Measurements from ENCODE around the gene PCMTD2. TPM values are rescaled to one million over a fixed set of nuclear protein-coding genes. Genes with fewer than 3 reads are reported as not detected.
A peak's percentile ranks its signal among the peaks of the same experiment; 100 is the strongest.

PCMTD2 gene
- total and polyA plus RNA-seq, 4 experiments from 2014 or later: 52.5 to 196 (median 149) TPM

- no peaks in the 10 kb centered on the region for H3K9me3 ChIP-seq (ENCODE audit: control insufficient read depth in 1 of 2, low read length in 2 of 2)
- Mint-ChIP-seq H3K27ac (no peak overlapping the region), H3K27me3 (peaks cover 2 to 3% of the 10 kb centered on the region in 2 donors), H3K4me3 (no peak overlapping the region), H3K36me3 (no peaks in the 10 kb centered on the region), H3K4me1 (peaks cover 0 to 9% (median 4%) of the 10 kb centered on the region in 4 donors), H3K9me3 (no peaks in the 10 kb centered on the region)
- no peak for DNase-seq
- no peaks in the 10 kb centered on the region for H3K4me1 ChIP-seq (ENCODE audit: insufficient read depth, low read length)
- no peaks in the 10 kb centered on the region for H3K27me3 ChIP-seq (ENCODE audit: insufficient read depth, low read length)
- H3K4me3 ChIP-seq (ENCODE audit: low read length in 2 of 2): no peak overlapping the region
- POLR2A ChIA-PET (ENCODE audit: partially characterized antibody): interaction anchor here (1.9 kb wide), 1 partner anchor 16 kb away, joined by 10 read pairs; the partner anchor contains the start of gene PCMTD2
- H3K27ac ChIP-seq (ENCODE audit: low read depth, low read length): no peak overlapping the region
- intact Hi-C loops (cut with micrococcal nuclease): no loop called here
- CTCF ChIA-PET (ENCODE audit: partially characterized antibody): no interaction called here
- H3K36me3 ChIP-seq (ENCODE audit: insufficient read depth, low read length): no peaks in the 10 kb centered on the region
Observed at GRCh38 chr20:64239449-64240242, 15.9 kb upstream of the PCMTD2 start.

DNA sequence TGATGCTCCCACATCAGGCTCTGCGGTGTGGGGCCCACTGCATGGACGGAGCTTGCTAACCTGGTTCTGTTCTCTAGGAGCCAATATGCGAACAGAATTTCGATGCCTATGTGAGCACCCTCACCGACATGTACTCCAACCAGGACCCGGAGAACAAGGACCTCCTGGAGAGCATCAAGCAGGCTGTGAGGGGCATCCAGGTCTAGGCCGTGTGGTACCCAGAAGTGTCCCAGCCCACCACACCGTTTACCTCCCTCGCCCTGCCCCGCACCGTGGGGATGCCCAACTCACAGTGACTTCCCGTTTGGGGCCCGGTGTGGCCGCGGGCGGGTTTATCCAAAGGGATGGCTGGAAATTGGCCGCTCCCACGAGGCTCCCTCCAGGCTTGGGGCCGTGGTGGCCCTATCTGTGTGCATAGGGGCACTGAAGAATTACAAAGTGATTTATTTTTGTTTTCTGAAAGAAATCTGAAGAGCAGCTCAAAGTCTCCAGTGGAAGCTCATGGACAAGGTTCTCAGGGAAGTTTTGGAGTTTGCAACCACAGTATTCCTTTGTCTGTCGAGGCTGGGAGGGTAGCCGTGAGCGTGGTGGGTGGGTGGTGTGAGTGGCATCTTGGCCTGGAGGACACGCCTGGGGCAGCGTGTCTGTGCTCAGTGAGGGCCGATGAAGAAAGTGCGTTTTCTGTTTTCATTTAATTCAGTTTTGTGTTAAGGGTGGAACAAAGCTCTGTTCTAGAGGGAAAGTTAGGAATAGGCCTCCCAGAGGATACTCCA lies 15.1 kb upstream of the PCMTD2 start:
- no peaks in the 10 kb centered on the region for H3K9me3 Mint-ChIP-seq
- H3K27ac Mint-ChIP-seq: peak overlapping the region in 1 of 7 donors; percentile 12
- H3K27ac ChIP-seq (ENCODE audit: low read depth, low read length): no peak overlapping the region
- H3K9me3 ChIP-seq (ENCODE audit: control insufficient read depth in 1 of 2, low read length in 2 of 2): no peaks in the 10 kb centered on the region
- no peaks in the 10 kb centered on the region for H3K36me3 ChIP-seq (ENCODE audit: insufficient read depth, low read length)
- H3K36me3 Mint-ChIP-seq: no peaks in the 10 kb centered on the region
- peaks cover 8% of the 10 kb centered on the region for H3K4me1 ChIP-seq (ENCODE audit: insufficient read depth, low read length)
- no peak for DNase-seq
- intact Hi-C loops (cut with micrococcal nuclease): no loop called here
- ChIA-PET CTCF (ENCODE audit: partially characterized antibody) (no interaction called here), POLR2A (ENCODE audit: partially characterized antibody) (interaction anchor here (1.9 kb wide), 1 partner anchor 15 kb away, joined by 10 read pairs; the partner anchor contains the start of gene PCMTD2)
- peaks cover 1 to 9% (median 4%) of the 10 kb centered on the region in 4 donors for H3K4me1 Mint-ChIP-seq
- H3K27me3 Mint-ChIP-seq: peaks cover 3 to 4% of the 10 kb centered on the region in 2 donors
- H3K27me3 ChIP-seq (ENCODE audit: insufficient read depth, low read length): no peaks in the 10 kb centered on the region
- no peak overlapping the region for H3K4me3 ChIP-seq (ENCODE audit: low read length in 2 of 2)
- no peak overlapping the region for H3K4me3 Mint-ChIP-seq

GRCh38 chr20:64241061-64241460 lies 14.5 kb upstream of the PCMTD2 start:
- H3K36me3 ChIP-seq (ENCODE audit: insufficient read depth, low read length): no peaks in the 10 kb centered on the region
- POLR2A ChIA-PET (ENCODE audit: partially characterized antibody): interaction anchor here (1.9 kb wide), 1 partner anchor 14 kb away, joined by 10 read pairs; the partner anchor contains the start of gene PCMTD2
- no peak for DNase-seq

GRCh38 chr20:64242003-64242796 lies 13.3 kb upstream of the PCMTD2 start:
- ChIA-PET POLR2A (ENCODE audit: partially characterized antibody) (interaction anchor here (2.5 kb wide), 1 partner anchor 13 kb away, joined by 11 read pairs; the partner anchor contains the start of gene PCMTD2), CTCF (ENCODE audit: partially characterized antibody) (no interaction called here)
- no peak overlapping the region for H3K27ac Mint-ChIP-seq
- Histone ChIP-seq H3K9me3 (ENCODE audit: control insufficient read depth in 1 of 2, low read length in 2 of 2) (no peaks in the 10 kb centered on the region), H3K36me3 (ENCODE audit: insufficient read depth, low read length) (no peaks in the 10 kb centered on the region), H3K27ac (ENCODE audit: low read depth, low read length) (no peak overlapping the region), H3K4me1 (ENCODE audit: insufficient read depth, low read length) (peaks cover 9% of the 10 kb centered on the region), H3K4me3 (ENCODE audit: low read length in 2 of 2) (no peak overlapping the region), H3K27me3 (ENCODE audit: insufficient read depth, low read length) (no peaks in the 10 kb centered on the region)
- intact Hi-C loops (cut with micrococcal nuclease): no loop called here
- no peaks in the 10 kb centered on the region for H3K36me3 Mint-ChIP-seq
- peaks cover 9 to 10% of the 10 kb centered on the region in 2 donors for H3K27me3 Mint-ChIP-seq
- H3K9me3 Mint-ChIP-seq: no peaks in the 10 kb centered on the region
- H3K4me1 Mint-ChIP-seq: peaks cover 1 to 10% (median 3%) of the 10 kb centered on the region in 4 donors
- DNase-seq: no peak
- no peak overlapping the region for H3K4me3 Mint-ChIP-seq

More at GRCh38 chr20:64241061-64241460, 14.5 kb upstream of the PCMTD2 start:
- Histone ChIP-seq H3K4me1 (ENCODE audit: insufficient read depth, low read length) (peaks cover 9% of the 10 kb centered on the region), H3K4me3 (ENCODE audit: low read length in 2 of 2) (no peak overlapping the region), H3K9me3 (ENCODE audit: control insufficient read depth in 1 of 2, low read length in 2 of 2) (no peaks in the 10 kb centered on the region), H3K27me3 (ENCODE audit: insufficient read depth, low read length) (no peaks in the 10 kb centered on the region), H3K27ac (ENCODE audit: low read depth, low read length) (no peak overlapping the region)
- Mint-ChIP-seq H3K9me3 (no peaks in the 10 kb centered on the region), H3K36me3 (no peaks in the 10 kb centered on the region), H3K4me3 (no peak overlapping the region), H3K4me1 (peaks cover 1 to 14% (median 6%) of the 10 kb centered on the region in 4 donors), H3K27ac (no peak overlapping the region), H3K27me3 (peaks cover 4 to 6% of the 10 kb centered on the region in 2 donors)
- CTCF ChIA-PET (ENCODE audit: partially characterized antibody): no interaction called here
- intact Hi-C loops (cut with micrococcal nuclease): no loop called here

DNA sequence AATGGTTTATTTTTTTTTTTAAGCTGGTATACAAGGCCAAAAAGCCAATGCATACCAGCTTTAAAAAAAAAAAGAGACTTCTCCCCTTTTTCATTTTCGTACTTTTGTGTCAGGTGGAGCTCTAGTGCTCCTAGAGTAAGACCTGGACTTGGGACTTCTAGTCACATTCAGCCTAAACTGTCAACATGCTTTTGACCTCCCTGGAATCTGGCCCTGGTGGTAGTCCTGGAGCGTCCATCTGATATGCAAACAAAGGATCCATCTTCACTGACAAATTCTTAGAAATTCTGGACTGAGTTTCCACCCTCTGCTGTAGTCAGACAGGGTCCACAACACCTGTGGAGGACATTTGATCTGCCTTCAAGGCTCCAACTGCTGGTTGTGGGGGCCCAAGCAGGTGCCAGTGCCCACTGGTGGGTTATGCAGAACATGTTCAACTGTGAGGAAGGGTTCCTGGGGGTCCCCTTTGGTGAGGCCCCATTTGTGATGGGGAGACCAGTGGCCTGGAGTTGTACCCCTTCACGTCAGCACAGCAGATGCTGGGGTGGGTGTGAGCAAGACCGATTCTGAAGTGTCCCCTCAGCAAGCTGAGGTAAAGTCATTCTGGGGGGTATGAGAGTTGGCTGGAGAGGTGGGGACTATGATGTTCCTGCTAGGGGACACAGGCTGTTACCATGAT lies 12.6 kb upstream of the PCMTD2 start:
- intact Hi-C loops (cut with micrococcal nuclease): no loop called here
- ChIA-PET CTCF (ENCODE audit: partially characterized antibody) (no interaction called here), POLR2A (ENCODE audit: partially characterized antibody) (interaction anchor here (0.6 to 2.5 kb wide), 2 partner anchors 12 to 29 kb away, joined by 4 to 11 read pairs; partner anchors contain the start of gene PCMTD2)
- Mint-ChIP-seq H3K27ac (no peak overlapping the region), H3K4me1 (peaks cover 1 to 10% (median 3%) of the 10 kb centered on the region in 4 donors), H3K4me3 (no peak overlapping the region), H3K27me3 (peaks cover 9 to 12% of the 10 kb centered on the region in 2 donors), H3K9me3 (no peaks in the 10 kb centered on the region), H3K36me3 (no peaks in the 10 kb centered on the region)
- Histone ChIP-seq H3K4me3 (ENCODE audit: low read length in 2 of 2) (no peak overlapping the region), H3K4me1 (ENCODE audit: insufficient read depth, low read length) (peaks cover 9% of the 10 kb centered on the region), H3K27ac (ENCODE audit: low read depth, low read length) (no peak overlapping the region), H3K9me3 (ENCODE audit: control insufficient read depth in 1 of 2, low read length in 2 of 2) (no peaks in the 10 kb centered on the region), H3K27me3 (ENCODE audit: insufficient read depth, low read length) (no peaks in the 10 kb centered on the region), H3K36me3 (ENCODE audit: insufficient read depth, low read length) (no peaks in the 10 kb centered on the region)
- no peak for DNase-seq

DNA sequence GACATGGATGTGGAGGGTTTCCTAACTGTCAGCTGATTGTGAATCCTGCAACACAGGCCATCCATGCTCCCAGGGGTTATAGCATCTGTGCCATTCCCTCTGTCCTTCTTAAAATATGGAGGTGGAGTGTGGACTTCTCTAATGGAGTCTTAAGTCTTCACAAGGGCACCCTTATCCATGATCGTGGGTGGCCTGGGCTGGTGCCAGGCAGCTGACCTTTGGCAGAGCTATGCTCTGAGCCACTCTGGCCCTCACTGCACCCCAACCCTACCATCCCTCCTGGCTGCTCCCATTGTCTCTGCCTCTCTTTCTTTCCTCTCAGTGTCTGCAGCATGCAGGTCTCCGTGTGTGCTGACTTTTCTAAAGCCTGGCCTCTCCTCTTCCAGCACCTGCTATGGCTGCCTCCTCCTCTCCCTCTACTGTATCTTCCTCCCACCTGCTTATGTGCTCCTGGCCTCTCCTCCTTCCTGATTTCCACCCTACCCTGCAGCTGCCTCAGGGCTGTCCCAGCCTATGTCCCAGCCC lies 11.2 kb upstream of the PCMTD2 start:
- Mint-ChIP-seq H3K27ac (peak overlapping the region in 1 of 7 donors; percentile 26), H3K4me3 (no peak overlapping the region), H3K27me3 (peaks cover 9 to 12% of the 10 kb centered on the region in 2 donors), H3K9me3 (no peaks in the 10 kb centered on the region), H3K4me1 (peaks cover 0 to 5% (median 3%) of the 10 kb centered on the region in 4 donors), H3K36me3 (no peaks in the 10 kb centered on the region)
- Histone ChIP-seq H3K36me3 (ENCODE audit: insufficient read depth, low read length) (no peaks in the 10 kb centered on the region), H3K9me3 (ENCODE audit: control insufficient read depth in 1 of 2, low read length in 2 of 2) (no peaks in the 10 kb centered on the region), H3K4me3 (ENCODE audit: low read length in 2 of 2) (no peak overlapping the region), H3K4me1 (ENCODE audit: insufficient read depth, low read length) (peaks cover 9% of the 10 kb centered on the region), H3K27ac (ENCODE audit: low read depth, low read length) (no peak overlapping the region), H3K27me3 (ENCODE audit: insufficient read depth, low read length) (no peaks in the 10 kb centered on the region)
- ChIA-PET POLR2A (ENCODE audit: partially characterized antibody) (interaction anchor here (2.5 kb wide), 1 partner anchor 11 kb away, joined by 11 read pairs; the partner anchor contains the start of gene PCMTD2), CTCF (ENCODE audit: partially characterized antibody) (no interaction called here)
- no peak for DNase-seq
- intact Hi-C loops (cut with micrococcal nuclease): no loop called here

All from CD4-positive, alpha-beta memory T cell (primary cell).